ENCODE results near the gene ORC3.

Gene ORC3

GRCh38 chr6:87589693-87590416 is at the start of gene ORC3, which contains the start of gene RARS2:
Gene ORC3 (plus strand): TSS chr6:87590135. CDS start chr6:87590169, 34 bp downstream.
Gene RARS2 (minus strand): TSS chr6:87589987. CDS start chr6:87589957, 30 bp downstream.
- DNase-seq = peak; percentile 89

GRCh38 chr6:87540539-87540938 is 49.4 kb upstream of the ORC3 start:
- no peak for DNase-seq

GRCh38 chr6:87541041-87541440 is 48.9 kb upstream of the ORC3 start:
- DNase-seq = no peak

- DNase-seq = no peak
These were observed 48.2 kb upstream of the ORC3 start for GRCh38 chr6:87541744-87542143.

- no peak for DNase-seq
These were observed 46.0 kb upstream of the ORC3 start for GRCh38 chr6:87543696-87544473.

GRCh38 chr6:87544474-87544735 is 45.5 kb upstream of the ORC3 start:
- no peak for DNase-seq

- DNase-seq = no peak
These were observed 38.1 kb upstream of the ORC3 start for GRCh38 chr6:87551799-87552198.

- no peak for DNase-seq
These were observed 36.7 kb upstream of the ORC3 start for GRCh38 chr6:87553159-87553765.

- DNase-seq = no peak
These were observed 34.4 kb upstream of the ORC3 start for GRCh38 chr6:87555506-87555905.

- DNase-seq = no peak
These were observed 31.5 kb upstream of the ORC3 start for GRCh38 chr6:87558446-87558845.

GRCh38 chr6:87561017-87561416 is 28.9 kb upstream of the ORC3 start:
- DNase-seq = no peak

GRCh38 chr6:87572021-87572420 is 17.9 kb upstream of the ORC3 start:
- no peak for DNase-seq

- DNase-seq = no peak
These were observed 17.1 kb upstream of the ORC3 start for GRCh38 chr6:87572883-87573282.

GRCh38 chr6:87573307-87574024 is 16.5 kb upstream of the ORC3 start:
- DNase-seq = no peak

- DNase-seq = no peak
These were observed 15.6 kb upstream of the ORC3 start for GRCh38 chr6:87574237-87574804.

GRCh38 chr6:87575423-87575822 is 14.5 kb upstream of the ORC3 start:
- peak; percentile 32 for DNase-seq

GRCh38 chr6:87583822-87584221 is 6.1 kb upstream of the ORC3 start:
- no peak for DNase-seq

- no peak for DNase-seq
These were observed 3.4 kb upstream of the ORC3 start for GRCh38 chr6:87586371-87587077.

GRCh38 chr6:87588756-87589407 is 1.1 kb upstream of the ORC3 start:
- no peak for DNase-seq

GRCh38 chr6:87590417-87590880 is 514 bp downstream of the ORC3 start:
- no peak for DNase-seq

GRCh38 chr6:87590990-87591389 is 1.1 kb downstream of the ORC3 start:
- no peak for DNase-seq

GRCh38 chr6:87600576-87600975 is 10.6 kb downstream of the ORC3 start:
- DNase-seq = no peak
